ENCODE measurements around the gene NME7. TPM values are rescaled to one million over a fixed set of nuclear protein-coding genes. Genes with fewer than 3 reads are reported as not detected.
A peak's percentile ranks its signal among the peaks of the same experiment; 100 is the strongest.

The NME7 gene
- total RNA-seq, 1 donor from 2014 or later: 25.7 TPM

DNA sequence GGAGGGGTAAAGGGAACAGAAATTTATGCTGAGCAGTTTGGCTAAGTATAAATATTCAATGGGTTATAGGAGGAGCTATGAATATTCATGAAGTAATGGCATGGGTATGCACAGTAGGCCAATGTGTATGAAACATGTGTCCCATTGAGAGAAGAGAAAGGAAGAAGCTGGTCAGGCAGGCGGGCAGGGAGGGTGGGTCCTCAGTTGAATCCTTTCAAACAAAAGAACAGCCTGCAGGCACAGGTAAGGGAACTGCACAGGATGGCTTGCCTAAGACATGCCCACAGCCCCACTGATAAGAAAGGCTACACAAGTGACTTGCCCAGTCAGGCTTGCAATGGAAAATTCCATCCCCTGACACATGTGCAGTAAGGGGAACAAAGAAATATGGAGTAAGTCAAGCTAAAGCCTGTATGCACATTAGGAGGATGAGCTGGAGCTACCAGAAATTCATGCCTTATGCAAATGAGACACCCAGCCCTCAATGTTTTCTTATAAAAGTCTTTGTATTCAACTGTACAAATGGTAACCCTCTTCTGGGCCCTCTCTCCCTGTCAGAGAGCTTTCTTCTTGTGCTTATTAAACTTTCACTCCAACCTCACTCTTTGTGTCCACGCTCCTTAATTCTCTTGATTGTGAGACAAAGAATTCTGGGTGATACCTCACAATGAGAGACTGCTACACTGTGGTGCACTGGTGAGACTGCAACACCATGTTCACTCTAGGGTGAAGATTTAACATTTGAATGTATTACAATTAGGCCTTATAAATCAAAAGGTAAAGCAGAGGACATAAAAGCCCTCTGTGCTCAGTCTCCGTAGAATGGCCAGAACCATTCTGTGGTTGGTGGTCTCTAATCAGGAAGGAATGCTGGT is 164.6 kb downstream of the NME7 start:
- H3K4me3 Mint-ChIP-seq: no peak overlapping the region
- no peak for DNase-seq (ENCODE audit: low read depth, low spot score)
- peaks cover 17% of the 10 kb centered on the region for H3K4me1 Mint-ChIP-seq
- H3K9me3 Mint-ChIP-seq: peaks cover 14% of the 10 kb centered on the region
- TF ChIP-seq, protein P1, sequence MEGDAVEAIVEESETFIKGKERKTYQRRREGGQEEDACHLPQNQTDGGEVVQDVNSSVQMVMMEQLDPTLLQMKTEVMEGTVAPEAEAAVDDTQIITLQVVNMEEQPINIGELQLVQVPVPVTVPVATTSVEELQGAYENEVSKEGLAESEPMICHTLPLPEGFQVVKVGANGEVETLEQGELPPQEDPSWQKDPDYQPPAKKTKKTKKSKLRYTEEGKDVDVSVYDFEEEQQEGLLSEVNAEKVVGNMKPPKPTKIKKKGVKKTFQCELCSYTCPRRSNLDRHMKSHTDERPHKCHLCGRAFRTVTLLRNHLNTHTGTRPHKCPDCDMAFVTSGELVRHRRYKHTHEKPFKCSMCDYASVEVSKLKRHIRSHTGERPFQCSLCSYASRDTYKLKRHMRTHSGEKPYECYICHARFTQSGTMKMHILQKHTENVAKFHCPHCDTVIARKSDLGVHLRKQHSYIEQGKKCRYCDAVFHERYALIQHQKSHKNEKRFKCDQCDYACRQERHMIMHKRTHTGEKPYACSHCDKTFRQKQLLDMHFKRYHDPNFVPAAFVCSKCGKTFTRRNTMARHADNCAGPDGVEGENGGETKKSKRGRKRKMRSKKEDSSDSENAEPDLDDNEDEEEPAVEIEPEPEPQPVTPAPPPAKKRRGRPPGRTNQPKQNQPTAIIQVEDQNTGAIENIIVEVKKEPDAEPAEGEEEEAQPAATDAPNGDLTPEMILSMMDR (conservative IDR thresholded peaks at IDR 0.05): no peak
- no peak overlapping the region for H3K27ac Mint-ChIP-seq (ENCODE audit: unreplicated experiment)
- H3K27me3 Mint-ChIP-seq (ENCODE audit: low read depth): no peaks in the 10 kb centered on the region
- H3K36me3 Mint-ChIP-seq (ENCODE audit: low read depth): peaks cover 4% of the 10 kb centered on the region

DNA sequence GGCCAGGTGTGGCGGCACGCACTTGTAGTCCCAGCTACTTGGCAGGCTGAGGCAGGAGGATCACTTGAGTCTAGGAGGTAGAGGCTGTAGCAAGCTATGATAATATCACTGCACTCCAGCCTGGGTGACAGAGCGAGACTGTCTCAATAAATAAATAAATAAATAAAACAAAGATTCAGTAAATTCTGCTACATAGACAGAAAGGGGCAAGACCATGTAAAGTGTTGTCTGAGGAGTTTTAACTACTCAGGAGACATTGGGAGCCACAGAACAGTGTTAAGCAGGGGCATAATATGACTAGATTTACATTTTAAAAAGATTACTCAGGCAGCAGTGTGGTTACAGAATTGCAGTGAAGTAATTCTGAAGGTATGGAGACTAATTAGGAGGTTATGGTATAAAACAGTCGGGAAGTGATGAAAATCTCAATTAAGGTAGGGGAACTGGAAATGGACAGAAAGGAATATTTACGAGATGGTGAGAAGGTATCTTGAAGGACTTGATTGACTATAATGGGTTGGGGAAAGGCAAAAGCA is 166.4 kb downstream of the NME7 start:
- Mint-ChIP-seq H3K36me3 (ENCODE audit: low read depth) (peaks cover 12% of the 10 kb centered on the region), H3K4me3 (no peak overlapping the region), H3K4me1 (peaks cover 20% of the 10 kb centered on the region), H3K27ac (ENCODE audit: unreplicated experiment) (no peak overlapping the region), H3K27me3 (ENCODE audit: low read depth) (no peaks in the 10 kb centered on the region), H3K9me3 (peaks cover 16% of the 10 kb centered on the region)
- no peak for DNase-seq (ENCODE audit: low read depth, low spot score)
- TF ChIP-seq, protein P1 (conservative IDR thresholded peaks at IDR 0.05): no peak

DNA sequence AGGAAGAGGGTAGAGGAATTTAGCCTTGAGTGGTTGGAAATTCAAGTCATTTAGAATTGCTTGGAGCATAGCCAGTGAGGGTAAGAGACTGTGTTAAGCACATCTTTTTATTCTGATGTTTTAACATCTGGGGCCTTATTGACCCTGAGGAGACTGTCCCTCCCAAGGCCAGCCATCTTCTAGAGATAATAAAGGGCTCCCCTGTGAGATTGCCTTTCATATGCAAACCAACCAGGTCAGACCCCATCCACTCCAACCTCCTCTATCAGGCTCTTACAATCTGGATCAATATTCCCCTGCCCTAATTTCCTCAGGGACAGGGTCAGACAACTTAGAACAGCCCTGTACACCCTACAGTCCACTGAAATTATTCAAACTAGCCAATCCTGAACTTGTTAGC is 167.3 kb downstream of the NME7 start:
- Mint-ChIP-seq H3K27ac (ENCODE audit: unreplicated experiment) (peak overlapping the region; percentile 62), H3K4me1 (peaks cover 19% of the 10 kb centered on the region), H3K36me3 (ENCODE audit: low read depth) (peaks cover 12% of the 10 kb centered on the region), H3K9me3 (peaks cover 16% of the 10 kb centered on the region), H3K27me3 (ENCODE audit: low read depth) (no peaks in the 10 kb centered on the region), H3K4me3 (no peak overlapping the region)
- DNase-seq (ENCODE audit: low read depth, low spot score): no peak
- TF ChIP-seq, protein P1 (conservative IDR thresholded peaks at IDR 0.05): no peak

DNA sequence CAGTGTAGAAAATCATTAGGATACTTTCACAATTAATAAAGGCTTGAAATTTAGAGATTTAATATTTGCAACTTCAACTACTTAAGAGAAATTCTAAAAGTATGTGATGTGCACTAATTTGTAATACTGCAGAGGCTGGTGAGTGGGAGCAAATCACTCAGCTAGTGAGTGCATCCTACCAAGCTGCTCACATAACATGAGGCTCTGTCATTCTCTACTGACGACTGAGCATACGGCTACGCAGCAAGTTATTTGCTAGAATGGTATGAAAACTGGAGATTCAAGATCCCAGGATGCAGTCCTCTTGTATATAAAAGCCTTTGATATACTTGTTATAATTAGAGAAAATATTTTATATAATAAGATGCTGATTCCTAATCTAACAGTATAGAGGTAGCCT is 171.0 kb downstream of the NME7 start:
- Mint-ChIP-seq H3K36me3 (ENCODE audit: low read depth) (peaks cover 10% of the 10 kb centered on the region), H3K9me3 (peaks cover 13% of the 10 kb centered on the region), H3K27ac (ENCODE audit: unreplicated experiment) (no peak overlapping the region), H3K4me3 (no peak overlapping the region), H3K4me1 (peaks cover 15% of the 10 kb centered on the region), H3K27me3 (ENCODE audit: low read depth) (no peaks in the 10 kb centered on the region)
- no peak for DNase-seq (ENCODE audit: low read depth, low spot score)
- TF ChIP-seq, protein P1 (conservative IDR thresholded peaks at IDR 0.05): no peak

DNA sequence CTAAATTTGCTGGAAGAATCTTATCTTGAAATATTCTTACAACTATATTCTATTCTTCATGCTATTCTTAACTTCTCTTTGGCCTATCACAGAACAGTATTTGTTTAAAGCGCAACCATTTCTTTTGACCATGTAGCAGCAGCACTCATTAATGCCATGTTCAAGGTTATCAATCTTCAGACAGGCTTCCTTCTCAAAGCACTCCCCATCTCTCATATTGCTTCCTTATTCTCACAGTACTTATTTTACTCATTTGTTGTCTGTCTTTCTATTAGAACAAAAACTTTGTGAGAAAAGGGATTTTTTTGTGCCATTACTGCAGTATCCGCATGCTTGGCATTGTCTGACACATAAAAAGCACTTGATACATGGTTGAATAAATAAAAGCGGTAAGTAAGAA is 171.4 kb downstream of the NME7 start:
- Mint-ChIP-seq H3K36me3 (ENCODE audit: low read depth) (peaks cover 9% of the 10 kb centered on the region), H3K4me1 (peaks cover 15% of the 10 kb centered on the region), H3K27me3 (ENCODE audit: low read depth) (no peaks in the 10 kb centered on the region), H3K27ac (ENCODE audit: unreplicated experiment) (no peak overlapping the region), H3K4me3 (no peak overlapping the region), H3K9me3 (peaks cover 10% of the 10 kb centered on the region)
- no peak for DNase-seq (ENCODE audit: low read depth, low spot score)
- TF ChIP-seq, protein P1 (conservative IDR thresholded peaks at IDR 0.05): no peak

Measured in neural crest cell (in vitro differentiated cells).